ENCODE results near the gene RNPEPL1. TPM values are rescaled to one million over a fixed set of nuclear protein-coding genes. Genes with fewer than 3 reads are reported as not detected.

RNPEPL1 gene
- total and polyA plus RNA-seq, 2 experiments from 2014 or later: 11.1 to 23.0 TPM

- no peak for DNase-seq
- Histone ChIP-seq H3K79me2 (ENCODE audit: insufficient read depth) (no peaks in the 10 kb centered on the region), H3K4me3 (no peak overlapping the region), H3K9me3 (ENCODE audit: low read depth) (no peaks in the 10 kb centered on the region), H3K36me3 (ENCODE audit: low read depth) (no peaks in the 10 kb centered on the region), H3K27ac (no peak overlapping the region), H3F3A (ENCODE audit: insufficient read depth) (no peaks in the 10 kb centered on the region), H4K20me1 (ENCODE audit: insufficient read depth) (no peaks in the 10 kb centered on the region), H2AFZ (no peak overlapping the region), H3K27me3 (replicated peaks; ENCODE audit: insufficient read depth) (no peaks in the 10 kb centered on the region), H3K4me2 (ENCODE audit: unreplicated experiment) (no peak overlapping the region), H3K4me1 (ENCODE audit: insufficient read depth) (no peaks in the 10 kb centered on the region), H3K9me2 (ENCODE audit: insufficient read depth) (no peaks in the 10 kb centered on the region), H3K9ac (no peak overlapping the region)
- in situ Hi-C loops (cut with MboI): no loop called here
- WGBS, 2 experiments (ENCODE audit: low coverage in 1 of 2, low lambda C conversion rate in 2 of 2, missing lambda C conversion rate in 2 of 2): 76 to 84% methylated on average over 9 of the region's 10 CpGs
- TF ChIP-seq EZH2 (IDR thresholded peaks at IDR 0.05; ENCODE audit: insufficient read depth, poor library complexity, severe bottlenecking): no peak
- no peak for TF ChIP-seq EZH2phosphoT487 (IDR thresholded peaks at IDR 0.05; ENCODE audit: insufficient read depth, low read depth)
Observed at GRCh38 chr2:240603846-240604245, 35.6 kb downstream of the RNPEPL1 start.

GRCh38 chr2:240604291-240604938 lies 36.1 kb downstream of the RNPEPL1 start:
- TF ChIP-seq EZH2phosphoT487 (IDR thresholded peaks at IDR 0.05; ENCODE audit: insufficient read depth, low read depth) (no peak), EZH2 (IDR thresholded peaks at IDR 0.05; ENCODE audit: insufficient read depth, poor library complexity, severe bottlenecking) (no peak)
- Histone ChIP-seq H3K27ac (no peak overlapping the region), H3K9me2 (ENCODE audit: insufficient read depth) (no peaks in the 10 kb centered on the region), H3F3A (ENCODE audit: insufficient read depth) (no peaks in the 10 kb centered on the region), H3K4me1 (ENCODE audit: insufficient read depth) (no peaks in the 10 kb centered on the region), H3K79me2 (ENCODE audit: insufficient read depth) (no peaks in the 10 kb centered on the region), H3K36me3 (ENCODE audit: low read depth) (no peaks in the 10 kb centered on the region), H3K9ac (no peak overlapping the region), H3K27me3 (replicated peaks; ENCODE audit: insufficient read depth) (no peaks in the 10 kb centered on the region), H4K20me1 (ENCODE audit: insufficient read depth) (no peaks in the 10 kb centered on the region), H3K9me3 (ENCODE audit: low read depth) (no peaks in the 10 kb centered on the region), H3K4me3 (no peak overlapping the region), H2AFZ (no peak overlapping the region), H3K4me2 (ENCODE audit: unreplicated experiment) (no peak overlapping the region)
- WGBS, 2 experiments (ENCODE audit: low coverage in 1 of 2, low lambda C conversion rate in 2 of 2, missing lambda C conversion rate in 2 of 2): 43 to 45% methylated on average over 10 to 11 of the region's 11 CpGs
- peak; percentile 52 for DNase-seq
- in situ Hi-C loops (cut with MboI): no loop called here

GRCh38 chr2:240604939-240605716 lies 36.8 kb downstream of the RNPEPL1 start:
- Histone ChIP-seq H2AFZ (no peak overlapping the region), H3K9me3 (ENCODE audit: low read depth) (no peaks in the 10 kb centered on the region), H3K36me3 (ENCODE audit: low read depth) (no peaks in the 10 kb centered on the region), H3K4me2 (ENCODE audit: unreplicated experiment) (no peak overlapping the region), H3K4me3 (no peak overlapping the region), H3K27me3 (replicated peaks; ENCODE audit: insufficient read depth) (no peaks in the 10 kb centered on the region), H3F3A (ENCODE audit: insufficient read depth) (no peaks in the 10 kb centered on the region), H3K4me1 (ENCODE audit: insufficient read depth) (no peaks in the 10 kb centered on the region), H3K27ac (no peak overlapping the region), H3K9me2 (ENCODE audit: insufficient read depth) (no peaks in the 10 kb centered on the region), H3K9ac (no peak overlapping the region), H3K79me2 (ENCODE audit: insufficient read depth) (no peaks in the 10 kb centered on the region), H4K20me1 (ENCODE audit: insufficient read depth) (no peaks in the 10 kb centered on the region)
- WGBS, 2 experiments (ENCODE audit: low coverage in 1 of 2, low lambda C conversion rate in 2 of 2, missing lambda C conversion rate in 2 of 2): 83 to 85% methylated on average over 19 of the region's 19 CpGs
- no peak for DNase-seq
- in situ Hi-C loops (cut with MboI): no loop called here
- no peak for TF ChIP-seq EZH2phosphoT487 (IDR thresholded peaks at IDR 0.05; ENCODE audit: insufficient read depth, low read depth)
- no peak for TF ChIP-seq EZH2 (IDR thresholded peaks at IDR 0.05; ENCODE audit: insufficient read depth, poor library complexity, severe bottlenecking)

- in situ Hi-C loops (cut with MboI): no loop called here
- WGBS, 2 experiments (ENCODE audit: low coverage in 1 of 2, low lambda C conversion rate in 2 of 2, missing lambda C conversion rate in 2 of 2): 75 to 79% methylated on average over 12 of the region's 12 CpGs
Observed at GRCh38 chr2:240605867-240606743, 37.8 kb downstream of the RNPEPL1 start.

More at GRCh38 chr2:240605867-240606743, 37.8 kb downstream of the RNPEPL1 start:
- Histone ChIP-seq H2AFZ (no peak overlapping the region), H3K9ac (no peak overlapping the region), H3K9me2 (ENCODE audit: insufficient read depth) (no peaks in the 10 kb centered on the region), H3K79me2 (ENCODE audit: insufficient read depth) (no peaks in the 10 kb centered on the region), H3K4me3 (no peak overlapping the region), H3K27me3 (replicated peaks; ENCODE audit: insufficient read depth) (no peaks in the 10 kb centered on the region), H3K4me1 (ENCODE audit: insufficient read depth) (no peaks in the 10 kb centered on the region), H3F3A (ENCODE audit: insufficient read depth) (no peaks in the 10 kb centered on the region), H3K27ac (no peak overlapping the region), H3K36me3 (ENCODE audit: low read depth) (no peaks in the 10 kb centered on the region), H4K20me1 (ENCODE audit: insufficient read depth) (no peaks in the 10 kb centered on the region), H3K4me2 (ENCODE audit: unreplicated experiment) (no peak overlapping the region), H3K9me3 (ENCODE audit: low read depth) (no peaks in the 10 kb centered on the region)
- DNase-seq: no peak
- TF ChIP-seq EZH2phosphoT487 (IDR thresholded peaks at IDR 0.05; ENCODE audit: insufficient read depth, low read depth) (no peak), EZH2 (IDR thresholded peaks at IDR 0.05; ENCODE audit: insufficient read depth, poor library complexity, severe bottlenecking) (no peak)

Data from GM23248 (cell line).